GM10266 (cell line): Measurements from ENCODE around the gene NUDT21.

Source experiments
- DNase-seq: peaks from one replicate; pipeline ENCODE4 v3.0.0; 2012; ENCODE audit errors: extremely low spot score
- CTCF ChIP-seq: IDR thresholded peaks from 2 replicates; pipeline ENCODE4 v1.5.1; 2012; ENCODE audit warnings: mild to moderate bottlenecking, low read depth; ENCODE audit not compliant: control insufficient read depth, insufficient read depth; ENCODE audit errors: missing control alignments

NUDT21 gene

GRCh38 chr16:56447286-56447685 is 3.8 kb downstream of the NUDT21 start:
- no peak for TF ChIP-seq CTCF
- no peak for DNase-seq

DNA sequence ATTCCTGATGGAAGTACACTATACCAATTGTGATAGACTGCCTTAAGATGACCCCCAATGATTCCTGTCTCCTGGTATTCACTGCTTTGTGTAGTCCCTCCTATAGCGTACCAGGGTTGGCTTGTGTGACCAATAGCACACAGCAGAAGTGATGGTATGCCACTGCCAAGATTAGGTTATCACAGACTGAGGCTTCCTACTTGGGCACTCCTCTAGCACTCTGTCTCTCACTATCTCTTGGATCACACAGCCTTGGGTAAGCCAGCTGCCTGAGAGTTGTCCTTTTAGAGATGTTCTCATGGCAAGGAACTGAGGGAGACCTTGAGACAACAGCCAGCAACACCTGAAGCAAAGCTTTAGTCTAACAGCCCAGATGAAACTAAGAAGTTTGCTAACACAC is 13.1 kb downstream of the NUDT21 start:
- no peak for DNase-seq
- no peak for TF ChIP-seq CTCF

DNA sequence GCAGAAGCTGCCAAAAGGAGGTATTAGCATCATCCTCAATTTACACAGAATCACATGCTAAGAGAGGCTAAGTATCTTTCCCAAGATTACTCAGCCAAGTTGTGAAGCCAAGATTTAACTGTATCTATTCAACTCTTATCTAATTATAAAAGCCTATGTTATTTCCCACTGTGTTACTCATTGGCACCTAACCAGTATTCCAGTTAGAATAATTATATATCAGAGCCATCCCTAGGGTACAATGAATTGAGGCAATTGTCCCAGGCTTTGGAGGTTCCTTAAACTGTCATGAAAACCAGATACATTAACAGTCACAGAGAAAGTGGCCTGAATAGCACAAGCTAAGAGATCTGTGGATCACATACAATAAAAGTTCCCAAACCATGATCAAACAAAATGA is 14.9 kb downstream of the NUDT21 start:
- TF ChIP-seq CTCF, result no peak
- DNase-seq, result no peak

GRCh38 chr16:56428091-56428490 is 23.0 kb downstream of the NUDT21 start:
- TF ChIP-seq CTCF, result no peak
- no peak for DNase-seq

- no peak for TF ChIP-seq CTCF
- no peak for DNase-seq
These were observed 24.5 kb downstream of the NUDT21 start for GRCh38 chr16:56426585-56426984.

- DNase-seq, result peak; percentile 96
- peak; percentile 56 for TF ChIP-seq CTCF
These were observed 25.7 kb downstream of the NUDT21 start, which contains the start of gene AMFR for GRCh38 chr16:56425439-56425832. Gene AMFR (minus strand): TSS chr16:56425545. CDS start chr16:56425327, 218 bp downstream.

GRCh38 chr16:56424791-56425438 is 26.2 kb downstream of the NUDT21 start:
- no peak for TF ChIP-seq CTCF
- DNase-seq, result peak; percentile 35
